ENCODE results near the gene RALGPS1. TPM values are rescaled to one million over a fixed set of nuclear protein-coding genes. Genes with fewer than 3 reads are reported as not detected.

RALGPS1 gene
- total RNA-seq, 1 experiment from 2014 or later: 18.6 TPM

GRCh38 chr9:127149463-127150390, 235.1 kb downstream of the RALGPS1 start:
- no peaks in the 10 kb centered on the region; the same call in 1 of the 2 replicates for H3K27me3 Mint-ChIP-seq (ENCODE audit: low read depth)
- Histone ChIP-seq H2AFZ (ENCODE audit: low read length) (no peak overlapping the region), H4K20me1 (ENCODE audit: control insufficient read depth, insufficient read depth, insufficient read length) (no peaks in the 10 kb centered on the region), H2BK20ac (ENCODE audit: low read depth, low read length, poor library complexity, severe bottlenecking) (no peak overlapping the region), H3K23me2 (ENCODE audit: insufficient read length, low read depth, low read length, poor library complexity, severe bottlenecking) (no peaks in the 10 kb centered on the region), H3K27ac (ENCODE audit: insufficient read length, low read depth, low read length) (no peak overlapping the region), H2BK5ac (ENCODE audit: insufficient read length, low read length) (no peak overlapping the region), H3T11ph (ENCODE audit: low read length) (no peak overlapping the region), H3K27me3 (ENCODE audit: insufficient read depth, low read length) (no peaks in the 10 kb centered on the region), H3K4me1 (ENCODE audit: insufficient read depth, low read length) (peaks cover 4% of the 10 kb centered on the region; the same call in 1 of the 2 replicates), H3K14ac (ENCODE audit: insufficient read depth, low read length) (no peak overlapping the region), H3K4ac (ENCODE audit: low read depth, low read length) (no peak overlapping the region), H4K8ac (replicated peaks; ENCODE audit: insufficient read length, low read depth, low read length) (no peak overlapping the region), H4K5ac (ENCODE audit: insufficient read length, low read depth, low read length) (no peak overlapping the region), H4K91ac (ENCODE audit: insufficient read length, low read depth, low read length) (no peak overlapping the region), H3K9ac (ENCODE audit: extremely low read depth, insufficient read length, low read length) (no peak overlapping the region), H3K4me2 (ENCODE audit: insufficient read depth, insufficient read length, low read length) (no peak overlapping the region), H2BK12ac (ENCODE audit: insufficient read length, low read depth, low read length) (no peak overlapping the region), H2BK120ac (ENCODE audit: low read depth, low read length, poor library complexity, severe bottlenecking) (no peak overlapping the region), H2BK15ac (ENCODE audit: low read depth, low read length) (no peak overlapping the region), H3K23ac (ENCODE audit: insufficient read length, low read depth, low read length) (no peak overlapping the region), H3K79me1 (ENCODE audit: insufficient read depth, low read depth, low read length, poor library complexity, severe bottlenecking) (no peaks in the 10 kb centered on the region), H3K18ac (ENCODE audit: insufficient read length, low read depth, low read length) (no peak overlapping the region), H2AK5ac (ENCODE audit: insufficient read length, low read length) (no peak overlapping the region), H3K9me3 (ENCODE audit: control insufficient read depth, low read depth, low read length) (no peaks in the 10 kb centered on the region), H3K56ac (ENCODE audit: insufficient read length, low read depth, low read length) (no peak overlapping the region), H3K79me2 (ENCODE audit: insufficient read depth, low read length) (no peaks in the 10 kb centered on the region)
- TF ChIP-seq CTCF (conservative IDR thresholded peaks at IDR 0.05): no peak
- no CpG with 5 or more reads among the region's 6 CpGs for WGBS (ENCODE audit: extremely low coverage, insufficient read length, low lambda C conversion rate)
- H3K9me3 Mint-ChIP-seq: no peaks in the 10 kb centered on the region
- no peak overlapping the region for H3K4me3 Mint-ChIP-seq
- H3K27ac Mint-ChIP-seq: peak overlapping the region in 2 of 3 experiments; percentile 34 to 87; a peak in 1 of 7 replicates
- peaks cover 9 to 10% of the 10 kb centered on the region in 2 experiments for H3K4me1 Mint-ChIP-seq
- H3K36me3 Mint-ChIP-seq (ENCODE audit: insufficient read depth in 1 of 3, low read depth in 3 of 3): no peaks in the 10 kb centered on the region; a peak in 1 of 7 replicates
- no peak for DNase-seq

Measured in H9 (cell line).